Central memory CD4-positive, alpha-beta T cell (primary cell): ENCODE data around the gene KCNN3.

Experiments used
- DNase-seq: peaks from one replicate; pipeline ENCODE4 v3.0.0; 2022

The KCNN3 gene

GRCh38 chr1:154725865-154726264 lies 144.2 kb downstream of the KCNN3 start:
- DNase-seq = no peak

DNA sequence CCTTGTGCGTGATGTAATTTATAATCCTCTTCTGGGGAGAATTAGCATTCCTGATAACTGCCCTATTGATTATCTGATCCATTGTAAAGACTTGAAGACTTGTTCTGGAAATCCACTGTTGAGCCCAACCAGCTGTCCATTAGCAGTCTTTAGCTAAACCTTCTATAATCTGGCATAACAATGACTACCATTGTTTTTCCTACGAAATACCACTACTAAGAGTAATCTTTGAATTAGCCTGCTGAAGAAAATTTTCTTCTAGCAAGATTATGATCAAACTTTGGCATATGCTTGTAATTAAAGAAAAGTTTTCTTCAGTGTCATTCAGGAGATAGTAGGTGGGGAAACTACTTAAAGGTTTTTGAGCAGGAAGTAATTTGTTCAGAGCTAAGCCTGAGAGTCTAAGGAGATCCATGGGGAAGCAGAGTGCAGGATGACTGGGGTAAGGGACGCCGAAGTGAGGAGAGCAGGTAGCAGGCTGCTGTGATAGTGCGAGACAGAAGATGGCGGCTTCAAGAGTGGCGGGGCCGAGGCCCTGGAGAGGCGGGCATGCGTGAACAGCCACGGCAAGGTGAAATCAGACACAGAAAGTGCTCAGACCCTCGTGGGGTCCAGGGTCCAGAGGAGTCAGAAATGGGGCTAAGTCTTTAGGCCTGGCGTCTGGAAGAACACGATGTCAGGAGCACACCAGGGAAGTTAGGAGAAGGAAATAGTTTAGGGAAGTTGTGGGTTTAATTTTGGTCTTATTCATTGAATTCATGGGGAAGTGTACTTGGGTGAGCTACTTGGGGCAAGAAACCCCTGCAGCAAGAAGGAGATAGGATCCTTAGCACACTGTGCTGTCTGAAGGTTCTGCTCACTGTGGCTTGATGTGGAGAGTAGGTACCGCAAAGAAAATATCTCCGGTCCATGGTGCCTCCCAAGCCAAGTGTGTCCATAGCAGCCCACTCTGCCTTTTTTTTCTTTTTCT lies 149.5 kb downstream of the KCNN3 start:
- no peak for DNase-seq

GRCh38 chr1:154719586-154720327 lies 150.3 kb downstream of the KCNN3 start:
- DNase-seq = no peak

DNA sequence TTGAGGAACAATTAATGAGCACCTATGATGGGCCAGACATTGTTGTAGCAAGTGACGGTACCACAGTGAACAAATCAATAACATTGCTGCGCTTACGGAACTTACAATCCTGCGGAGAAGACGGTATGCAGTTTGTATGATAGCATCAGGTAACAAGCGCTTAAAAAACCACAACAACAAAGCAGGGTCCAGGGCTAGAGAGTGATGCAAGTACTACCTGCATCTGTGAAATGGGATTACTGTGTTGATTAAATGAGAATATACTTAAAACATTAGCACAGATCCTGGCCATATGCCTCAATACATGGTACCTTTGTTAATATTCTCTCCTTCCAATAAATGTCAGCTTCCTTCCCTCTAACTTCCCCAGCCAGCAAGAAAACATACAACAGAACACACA lies 151.5 kb downstream of the KCNN3 start:
- no peak for DNase-seq

DNA sequence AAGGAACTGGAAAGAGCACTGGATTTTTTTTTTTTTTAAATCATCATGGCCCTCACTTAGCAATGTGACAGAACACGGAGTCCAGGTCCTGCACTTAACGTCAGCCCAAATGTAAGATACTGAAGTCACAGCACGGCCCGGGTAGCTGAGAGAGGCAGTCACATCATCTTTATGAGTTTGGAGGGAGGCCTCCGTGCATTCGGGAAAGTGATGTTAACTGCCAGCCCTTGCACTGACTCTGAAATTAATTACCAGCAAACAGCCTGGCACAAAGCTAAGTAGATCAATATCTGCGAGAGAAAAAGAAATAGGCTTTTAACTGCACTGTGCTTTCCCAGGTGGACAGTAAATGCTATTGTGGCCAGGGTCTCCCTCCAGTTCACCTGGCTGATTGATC lies 152.6 kb downstream of the KCNN3 start:
- no peak for DNase-seq

GRCh38 chr1:154716614-154717527 lies 153.2 kb downstream of the KCNN3 start:
- no peak for DNase-seq

DNA sequence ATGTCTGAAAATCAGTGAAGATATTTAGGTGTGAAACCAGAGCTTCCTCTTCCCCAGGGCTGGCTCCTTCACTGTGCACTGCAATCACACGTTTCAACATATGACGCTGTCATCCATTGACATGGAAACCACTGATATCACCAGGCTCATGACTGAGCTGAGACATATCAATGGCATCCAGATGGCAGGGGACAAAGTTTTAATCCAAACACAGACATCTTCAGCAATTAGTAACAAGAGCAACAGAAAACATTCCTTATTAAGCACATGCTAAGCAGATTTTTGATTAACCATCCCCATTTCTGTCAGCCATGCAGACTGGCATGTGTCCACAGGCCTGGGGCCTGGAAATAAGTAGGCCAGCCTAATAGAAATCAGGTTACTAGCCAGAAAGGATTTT lies 154.1 kb downstream of the KCNN3 start:
- no peak for DNase-seq

DNA sequence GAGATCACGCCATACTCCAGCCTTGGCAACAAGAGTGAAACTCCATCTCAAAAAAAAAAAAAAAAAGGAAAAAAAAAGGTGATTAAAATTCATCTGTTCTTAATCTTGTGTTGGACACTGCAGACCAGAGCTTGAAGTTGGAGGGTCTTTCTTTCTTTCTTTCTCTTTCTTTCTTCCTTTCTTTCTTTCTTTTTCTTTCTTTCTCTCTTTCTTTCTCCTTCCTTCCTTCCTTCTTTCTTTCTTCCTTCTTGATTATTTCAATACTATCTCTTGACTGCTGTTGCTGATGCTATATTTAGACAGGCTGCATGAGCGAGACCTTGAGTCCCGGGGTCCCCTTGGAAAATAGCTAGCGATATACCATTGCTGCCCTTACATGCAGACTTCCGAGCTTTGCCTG lies 154.7 kb downstream of the KCNN3 start:
- DNase-seq = no peak

DNA sequence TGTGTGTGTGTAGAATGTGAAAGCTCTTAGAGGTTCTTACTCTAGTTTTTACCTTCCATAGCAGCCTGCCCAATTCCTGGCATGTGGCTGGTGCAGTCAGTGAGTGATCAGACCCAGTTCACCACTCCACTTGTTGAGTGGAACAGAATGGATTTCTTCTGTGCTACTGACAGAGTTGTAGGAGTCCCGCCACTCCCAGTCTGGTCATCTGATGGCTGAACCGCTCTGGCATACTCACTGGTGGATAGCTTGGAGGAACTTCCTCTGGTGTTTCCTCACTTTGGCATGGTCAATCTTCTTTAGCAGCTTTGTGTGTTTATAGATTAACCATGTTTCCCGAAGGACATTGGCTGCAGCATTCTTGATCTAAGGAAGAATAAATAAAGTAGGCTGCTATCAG lies 155.4 kb downstream of the KCNN3 start:
- no peak for DNase-seq

GRCh38 chr1:154714052-154714623 lies 155.9 kb downstream of the KCNN3 start:
- DNase-seq = no peak

GRCh38 chr1:154713005-154713404 lies 157.1 kb downstream of the KCNN3 start:
- DNase-seq = no peak

DNA sequence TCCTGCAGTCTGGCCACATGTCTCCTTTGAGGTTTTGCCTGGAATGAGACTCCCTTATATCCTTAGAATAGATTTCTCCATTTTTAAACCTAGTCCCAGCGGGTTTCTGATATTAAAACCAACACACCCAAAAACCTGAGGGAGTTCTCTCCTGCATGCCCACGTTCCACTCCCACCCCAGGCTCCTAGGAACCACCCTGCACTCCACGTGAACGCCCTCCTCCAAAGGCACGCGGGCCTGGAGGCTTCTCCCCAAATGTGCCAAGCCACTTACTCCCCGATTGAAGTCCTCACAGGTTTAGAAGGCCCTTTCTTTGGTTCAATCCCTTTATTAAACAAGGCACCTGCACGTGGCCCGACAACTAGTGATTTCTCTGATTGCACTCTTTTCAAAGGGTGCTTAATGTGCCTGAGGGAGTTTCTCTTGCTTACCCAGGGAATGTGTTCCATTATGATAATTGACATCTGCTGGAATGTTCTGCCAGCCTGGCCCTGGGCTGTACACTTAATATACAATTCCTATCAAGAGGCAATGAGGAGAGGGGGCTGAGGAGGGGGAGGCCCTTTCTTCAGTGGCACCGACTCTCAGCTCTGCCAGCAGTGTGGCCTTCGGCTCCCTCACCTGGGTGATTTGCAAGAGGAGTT lies 157.8 kb downstream of the KCNN3 start:
- DNase-seq = no peak

GRCh38 chr1:154711416-154711815 lies 158.7 kb downstream of the KCNN3 start:
- DNase-seq = no peak

- DNase-seq = no peak
Measured at GRCh38 chr1:154710106-154710505, 160.0 kb downstream of the KCNN3 start.

DNA sequence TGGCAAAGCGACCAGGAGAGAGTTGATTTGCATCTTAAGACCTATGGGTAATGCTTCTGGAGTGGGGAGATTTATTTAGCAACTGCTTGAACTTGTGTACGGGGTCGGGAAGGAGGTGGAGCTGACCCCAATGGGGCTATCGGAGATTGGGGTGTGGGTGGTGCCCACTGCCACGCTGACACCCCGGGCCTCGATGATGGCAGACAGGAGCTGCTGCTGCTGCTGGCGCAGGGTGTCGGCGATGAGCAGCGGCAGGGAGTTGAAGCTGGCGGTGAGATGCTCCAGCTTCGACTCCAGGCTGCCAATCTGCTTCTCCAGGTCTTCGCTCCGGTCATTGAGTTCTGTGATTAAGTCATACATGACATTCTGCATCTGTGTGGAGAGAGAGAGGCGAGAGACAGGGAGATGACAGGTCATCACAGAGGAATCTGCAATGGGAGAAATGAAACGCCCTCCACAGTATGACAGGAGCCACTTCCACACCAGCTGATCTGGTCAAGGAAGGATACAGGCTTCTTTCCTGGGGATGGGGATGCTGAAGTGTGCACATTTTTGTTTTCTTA lies 162.1 kb downstream of the KCNN3 start:
- no peak for DNase-seq

DNA sequence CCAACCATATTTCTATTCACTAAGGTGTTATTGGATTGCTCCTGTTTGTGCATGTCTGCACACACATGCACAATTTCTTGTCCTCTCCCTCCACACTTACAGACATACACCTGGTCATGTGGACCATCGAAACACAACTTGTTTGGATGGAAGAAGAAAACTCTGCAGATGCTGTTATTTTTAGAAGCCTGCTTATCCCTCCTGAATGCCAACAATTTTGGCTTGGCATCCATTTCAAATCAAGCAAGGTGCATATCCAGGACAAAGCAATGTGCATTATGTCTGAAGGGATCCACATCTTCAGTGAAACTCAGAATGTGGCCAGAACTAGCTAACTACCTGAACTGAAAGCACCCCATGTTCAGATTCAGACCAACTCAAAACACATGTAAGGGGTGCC lies 163.2 kb downstream of the KCNN3 start:
- no peak for DNase-seq

DNA sequence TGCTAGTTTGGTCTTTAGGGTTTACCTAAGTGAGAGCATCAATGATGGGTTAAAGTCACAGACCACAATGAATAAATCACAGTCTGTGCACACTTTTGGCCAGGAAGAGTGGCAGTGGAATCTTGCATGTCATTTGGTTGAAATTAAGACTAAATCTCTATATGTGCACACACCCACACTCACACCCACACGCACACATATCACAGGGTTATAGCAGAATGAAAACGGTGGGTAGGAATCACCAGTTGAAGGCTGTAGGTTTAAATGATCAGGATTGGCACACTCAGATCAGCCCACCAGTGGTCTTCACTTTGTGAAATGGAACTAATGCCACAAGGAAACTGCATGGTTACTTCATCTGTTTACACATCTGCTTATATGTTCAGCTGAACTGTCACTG lies 164.5 kb downstream of the KCNN3 start:
- no peak for DNase-seq

DNA sequence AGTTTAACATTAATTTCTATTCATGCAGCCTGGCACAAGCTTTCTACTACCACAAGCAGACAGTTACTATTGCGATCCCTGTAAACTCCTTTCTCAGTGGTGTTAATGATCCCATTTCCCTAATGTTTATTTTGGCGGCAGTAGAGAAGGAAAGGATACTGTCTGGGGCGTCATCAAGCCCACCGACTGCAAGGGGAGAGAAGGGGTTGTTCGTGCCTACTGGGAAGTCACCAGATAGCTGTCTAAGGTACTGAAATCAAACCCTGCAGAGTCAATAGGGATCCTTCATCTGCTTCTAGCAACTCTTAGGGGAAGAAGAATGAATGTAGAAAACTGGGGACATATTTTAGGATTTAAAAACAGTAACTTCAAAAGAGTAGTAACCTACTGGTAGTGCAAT lies 166.9 kb downstream of the KCNN3 start:
- DNase-seq = no peak

GRCh38 chr1:154698320-154699096 lies 171.6 kb downstream of the KCNN3 start:
- DNase-seq = no peak

GRCh38 chr1:154697710-154698109 lies 172.4 kb downstream of the KCNN3 start:
- DNase-seq = no peak

- no peak for DNase-seq
Measured at GRCh38 chr1:154696456-154696855, 173.6 kb downstream of the KCNN3 start.
